Amygdala (tissue), 56 donors: ENCODE results near the gene TMEM119.
A peak's percentile ranks its signal among the peaks of the same experiment; 100 is the strongest.
"Not testable (repeated sequence)": the region's sequence is repeated elsewhere in the genome, so short reads cannot be mapped to it uniquely, and the experiment has no call there.

Experiments
- DNase-seq, 56 donors: peaks; one replicate each; lab custom pipeline; 2025; lab: John Stamatoyannopoulos, UW

Gene TMEM119

DNA sequence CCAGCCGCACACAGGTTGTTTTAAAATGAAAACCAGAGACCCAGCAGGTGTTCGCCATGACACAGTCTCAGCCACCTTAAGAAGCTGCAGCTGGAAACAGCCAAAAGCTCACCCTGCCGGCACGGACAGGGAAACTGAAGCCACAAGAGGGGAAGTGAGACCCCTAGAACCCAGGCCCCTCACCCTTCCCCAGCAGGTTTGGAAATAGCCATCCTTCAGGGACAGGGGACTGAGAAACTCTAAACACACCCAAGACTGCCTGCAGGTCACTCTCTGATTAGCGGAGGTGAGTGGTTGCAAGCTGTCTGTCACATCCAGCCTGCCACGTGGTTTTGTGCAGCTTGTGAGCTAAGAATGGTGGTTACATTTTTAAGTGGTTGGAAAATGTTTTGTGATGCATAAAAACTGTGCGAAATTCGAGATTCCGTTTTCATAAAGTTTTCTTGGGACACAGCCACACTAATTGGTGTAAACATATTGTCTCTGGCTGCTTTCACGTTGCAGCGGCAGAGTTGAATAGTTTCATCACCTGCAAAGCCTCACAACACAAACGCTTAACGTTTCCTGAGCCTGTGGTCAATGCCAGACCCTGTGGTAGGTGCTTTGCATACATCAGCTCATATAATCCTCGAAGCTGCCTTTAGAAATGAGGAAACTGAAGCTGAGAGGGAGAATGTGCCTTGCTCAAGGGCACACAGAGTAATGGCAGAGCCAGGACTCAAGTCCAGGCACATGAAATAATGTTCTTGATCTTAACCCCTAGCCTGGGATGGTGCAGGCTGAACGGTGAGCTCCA lies 37.5 kb upstream of the TMEM119 start:
- no peak for DNase-seq

DNA sequence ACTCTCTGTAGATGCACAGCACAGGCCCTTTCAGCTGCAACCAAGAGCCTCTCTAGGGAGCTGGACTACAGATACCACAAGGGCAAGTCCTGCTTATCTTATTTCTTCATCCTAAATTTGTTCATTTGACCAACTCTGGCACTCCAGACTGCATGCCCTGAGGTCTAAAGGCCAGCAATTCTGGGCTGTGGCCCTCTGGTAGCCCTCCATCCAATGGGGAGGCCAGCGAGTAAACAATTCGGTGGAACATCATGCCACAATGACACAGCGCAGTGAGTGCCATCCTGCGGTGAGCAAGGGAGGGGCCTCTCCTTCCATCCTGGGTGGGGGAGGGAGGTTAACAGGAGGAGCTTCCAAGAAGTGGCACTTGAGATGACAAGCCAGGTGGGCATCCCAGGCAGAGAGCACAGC lies 36.5 kb upstream of the TMEM119 start:
- no peak for DNase-seq

DNA sequence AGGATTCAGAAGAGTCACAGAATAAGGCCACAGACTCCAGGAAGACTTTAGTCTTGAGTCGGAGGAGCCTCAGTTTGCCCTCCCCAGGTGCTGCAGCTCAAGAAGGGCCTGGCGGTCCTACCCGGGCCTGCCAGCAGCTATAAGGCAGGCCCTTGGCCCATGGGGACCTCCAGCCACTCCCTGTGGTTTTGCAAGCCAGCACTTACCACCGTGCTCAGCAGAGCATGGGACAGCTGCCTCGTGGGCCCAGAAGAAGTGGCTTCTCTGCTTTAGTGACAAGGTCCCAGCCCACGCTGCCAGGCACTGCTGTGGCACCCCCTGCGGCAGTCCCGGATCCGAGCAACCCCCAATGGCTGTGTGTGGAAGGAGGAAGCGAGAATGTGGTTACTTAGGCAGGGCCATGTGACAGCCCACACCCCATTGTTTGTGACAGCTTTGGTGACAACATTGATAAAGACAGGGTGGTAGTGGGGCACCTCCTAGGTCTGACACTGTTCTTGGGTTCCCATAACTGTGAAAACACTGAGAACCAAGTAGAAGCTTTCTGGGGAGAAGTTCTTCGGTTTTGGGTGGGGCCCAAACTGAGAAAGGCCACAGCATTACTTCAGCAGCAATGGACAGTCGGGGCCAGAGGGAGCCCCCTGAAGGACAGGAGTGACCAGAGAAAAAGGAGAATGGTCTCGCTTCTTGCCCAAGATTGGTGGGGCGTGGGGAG lies 35.8 kb upstream of the TMEM119 start, which contains the start of gene SELPLG:
TSS of gene SELPLG (minus strand) at position 361 of the 715 bp plus-strand sequence. CDS start 9,587 bp downstream, outside the sequence.
- peak in 24 of 56 donors; percentile 10 to 70 (median 37) for DNase-seq

DNA sequence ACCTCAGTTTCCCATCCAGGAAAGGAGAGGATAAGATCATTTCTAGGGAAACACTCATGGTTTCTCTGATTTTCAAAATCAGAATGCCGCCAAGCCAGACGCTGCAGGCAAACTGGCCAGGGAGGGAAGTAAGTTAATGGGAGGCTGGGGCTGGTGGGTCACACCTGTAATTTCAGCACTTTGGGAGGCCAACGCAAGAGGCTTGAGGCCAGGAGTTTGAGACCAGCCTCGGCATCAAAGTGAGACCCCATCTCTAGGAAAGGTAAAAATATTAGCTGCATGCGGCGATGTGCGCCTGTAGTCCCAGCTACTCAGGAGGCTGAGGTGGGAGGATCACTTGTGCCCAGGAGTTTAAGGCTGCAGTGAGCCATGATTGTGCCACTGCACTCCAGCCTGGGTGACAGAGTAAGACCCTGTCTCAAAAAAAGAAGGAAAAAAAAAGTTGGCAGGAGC lies 35.2 kb upstream of the TMEM119 start:
- no peak for DNase-seq

DNA sequence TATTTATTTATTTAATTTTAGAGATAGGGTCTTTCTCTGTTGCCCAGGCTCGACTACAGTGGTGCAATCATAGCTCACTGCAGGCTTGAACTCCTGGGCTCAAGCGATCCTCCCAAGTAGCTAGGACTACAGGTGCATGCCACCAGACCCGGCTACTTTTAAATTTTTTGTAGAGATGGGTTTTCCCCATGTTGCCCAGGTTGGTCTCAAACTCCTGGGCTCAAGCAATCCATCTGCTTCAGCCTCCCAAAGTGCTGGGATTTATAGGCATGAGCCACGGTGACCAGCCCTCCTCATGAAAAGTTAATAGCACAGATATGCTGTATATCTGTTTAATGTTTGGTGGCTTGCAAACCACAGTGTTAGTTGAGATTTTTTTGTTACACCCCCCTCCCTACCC lies 33.4 kb upstream of the TMEM119 start:
- DNase-seq = not testable (repeated sequence)

DNA sequence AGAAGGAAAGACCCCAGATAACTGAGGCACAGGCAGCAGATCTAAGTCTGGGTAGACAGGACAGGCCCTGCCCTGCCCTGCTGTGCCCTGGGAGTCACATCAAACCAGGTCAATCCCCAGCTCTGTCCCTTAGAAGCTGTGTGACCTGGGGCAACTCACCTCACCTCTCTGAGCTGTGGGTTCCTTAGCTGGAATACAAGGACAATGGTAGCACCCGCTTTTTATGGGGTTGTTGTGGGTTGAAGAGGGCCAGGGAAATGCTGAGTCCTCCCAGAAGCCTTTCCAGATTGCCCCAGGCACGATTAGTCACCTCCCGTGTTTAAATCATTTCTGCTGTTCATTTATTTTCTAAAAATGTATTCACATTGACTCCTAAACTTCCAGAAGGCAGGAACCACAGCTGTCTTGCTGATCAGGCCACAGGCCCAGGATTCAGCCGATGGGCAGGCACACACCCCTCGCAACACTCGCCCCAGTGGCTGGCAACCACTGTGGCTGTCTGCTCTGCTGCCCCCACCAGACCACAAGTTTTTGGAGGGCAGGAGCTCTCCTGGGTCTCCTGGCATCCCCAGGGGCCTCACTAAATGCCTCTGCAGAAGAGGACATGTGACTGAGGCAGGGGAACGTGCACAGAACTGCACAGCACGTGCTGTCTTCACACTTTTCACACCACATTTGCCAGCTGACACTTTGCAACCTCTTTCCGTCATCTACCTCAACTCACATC lies 32.8 kb upstream of the TMEM119 start:
- no peak for DNase-seq

DNA sequence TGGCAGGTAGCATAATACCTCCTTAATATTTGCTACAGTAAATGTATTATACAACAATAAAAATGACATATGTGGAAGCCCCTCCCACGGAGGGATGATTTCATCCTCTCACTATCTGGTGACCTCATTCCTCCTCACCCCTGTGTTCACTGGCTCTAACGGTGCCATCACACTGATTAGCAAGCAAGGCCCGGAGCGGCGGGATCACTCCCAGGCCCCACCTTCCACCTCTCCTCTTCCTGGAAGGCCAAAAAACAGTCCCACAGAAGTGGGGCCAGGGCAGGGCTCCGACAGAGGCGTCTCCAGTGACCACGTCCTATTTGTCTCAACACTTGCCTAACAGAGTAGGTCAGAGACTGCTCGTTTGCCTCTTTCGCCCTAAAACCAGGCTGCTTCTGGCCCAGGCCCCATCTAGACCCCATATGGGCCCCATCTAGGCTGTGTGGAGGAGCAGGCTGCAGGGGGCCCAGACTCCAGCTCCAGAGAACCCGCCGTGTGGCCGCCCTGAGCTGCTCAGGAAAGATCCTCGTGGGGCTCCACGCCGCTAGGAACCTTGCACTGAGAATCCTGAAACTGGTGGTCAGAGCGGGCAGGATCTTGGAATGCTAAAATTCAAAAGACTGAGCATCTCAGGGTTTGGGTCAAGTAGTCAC lies 32.1 kb upstream of the TMEM119 start:
- DNase-seq = no peak

DNA sequence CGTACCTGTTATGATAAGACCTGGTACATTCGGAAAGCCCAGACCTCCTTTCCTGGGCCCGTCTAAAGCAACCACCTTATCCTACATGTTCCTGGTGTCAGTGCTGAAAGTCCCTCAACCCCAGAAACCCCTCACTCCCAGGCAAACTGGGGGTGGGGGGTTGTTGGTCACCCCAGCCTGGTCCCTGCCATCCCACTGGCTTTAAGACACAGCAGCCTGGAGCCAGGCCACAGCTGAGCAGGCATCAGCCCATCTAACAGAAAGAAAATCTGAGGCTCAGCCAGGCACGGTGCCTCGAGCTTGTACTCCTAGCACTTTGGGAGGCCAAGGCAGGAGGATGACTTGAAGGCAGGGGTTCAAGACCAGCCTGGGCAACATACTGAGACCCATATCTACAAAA lies 31.3 kb upstream of the TMEM119 start:
- DNase-seq = no peak

DNA sequence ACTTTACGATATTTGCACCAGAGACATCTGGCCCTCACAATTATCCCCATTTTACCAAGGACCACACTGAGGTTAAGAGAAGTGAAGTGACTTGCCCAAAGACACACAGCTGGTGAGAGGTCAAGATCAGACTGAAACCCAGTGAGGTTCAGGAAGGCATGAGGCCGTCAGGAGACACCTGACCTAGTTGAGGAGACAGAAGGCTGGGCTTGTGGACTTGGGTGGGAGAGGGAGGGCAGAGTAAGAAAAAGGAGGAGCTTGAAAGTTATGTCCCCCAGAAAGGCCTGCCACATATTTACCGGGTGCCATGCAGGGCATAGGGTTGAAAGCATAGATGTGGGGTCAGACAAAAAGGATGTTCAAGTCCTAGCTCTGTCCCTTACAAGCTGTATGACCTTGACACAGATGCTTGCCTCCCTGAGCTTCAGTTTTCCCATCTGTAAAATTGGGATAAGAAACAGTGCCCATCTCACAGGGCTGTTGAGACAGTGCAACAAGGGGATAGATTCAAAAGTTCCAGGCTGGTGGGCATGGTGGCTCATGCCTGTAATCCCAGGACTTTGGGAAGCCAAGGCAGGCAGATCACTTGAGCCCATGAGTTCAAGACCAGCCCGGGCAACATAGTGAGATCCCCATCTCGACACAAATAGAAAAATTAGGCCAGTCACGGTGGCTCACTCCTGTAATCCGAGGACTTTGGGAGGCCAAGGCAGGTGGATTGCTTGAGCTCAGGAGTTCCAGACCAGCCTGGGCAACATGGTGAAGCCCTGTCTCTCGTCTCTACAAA lies 29.4 kb upstream of the TMEM119 start:
- no peak for DNase-seq

DNA sequence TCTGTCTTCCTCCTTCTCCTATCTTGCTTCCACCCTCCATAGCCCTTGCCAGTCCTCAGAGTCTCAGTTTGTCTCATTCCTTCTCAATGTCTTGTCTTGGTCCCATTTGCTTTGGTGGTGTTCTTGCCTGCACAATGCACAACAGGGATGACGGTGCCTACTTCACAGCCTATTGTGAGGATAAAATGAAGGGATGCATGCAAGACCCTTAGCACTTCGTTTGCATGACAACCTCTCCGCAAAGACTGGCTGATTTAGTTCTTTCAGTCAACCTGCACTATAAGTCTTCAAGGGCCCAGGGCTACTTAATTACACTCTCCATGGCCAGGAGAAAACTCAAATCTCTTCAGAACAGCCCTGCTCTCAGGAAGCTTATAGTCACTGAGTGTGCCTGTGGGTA lies 27.3 kb upstream of the TMEM119 start:
- no peak for DNase-seq

DNA sequence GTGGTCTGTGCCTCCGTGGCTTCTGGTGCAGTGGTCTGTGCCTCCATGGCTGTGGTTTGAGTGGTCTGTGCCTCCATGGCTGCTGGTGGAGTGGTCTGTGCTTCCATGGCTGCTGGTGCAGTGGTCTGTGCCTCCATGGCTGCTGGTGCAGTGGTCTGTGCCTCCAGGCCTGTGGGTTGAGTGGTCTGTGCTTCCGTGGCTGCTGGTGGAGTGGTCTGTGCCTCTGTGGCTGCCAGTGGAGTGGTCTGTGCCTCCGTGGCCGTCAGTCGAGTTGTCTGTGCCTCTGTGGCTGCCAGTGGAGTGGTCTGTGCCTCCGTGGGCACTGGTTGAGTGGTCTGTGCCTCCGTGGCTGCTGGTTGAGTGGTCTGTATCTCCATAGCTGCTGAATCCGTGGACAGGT lies 25.7 kb upstream of the TMEM119 start:
- DNase-seq = no peak

DNA sequence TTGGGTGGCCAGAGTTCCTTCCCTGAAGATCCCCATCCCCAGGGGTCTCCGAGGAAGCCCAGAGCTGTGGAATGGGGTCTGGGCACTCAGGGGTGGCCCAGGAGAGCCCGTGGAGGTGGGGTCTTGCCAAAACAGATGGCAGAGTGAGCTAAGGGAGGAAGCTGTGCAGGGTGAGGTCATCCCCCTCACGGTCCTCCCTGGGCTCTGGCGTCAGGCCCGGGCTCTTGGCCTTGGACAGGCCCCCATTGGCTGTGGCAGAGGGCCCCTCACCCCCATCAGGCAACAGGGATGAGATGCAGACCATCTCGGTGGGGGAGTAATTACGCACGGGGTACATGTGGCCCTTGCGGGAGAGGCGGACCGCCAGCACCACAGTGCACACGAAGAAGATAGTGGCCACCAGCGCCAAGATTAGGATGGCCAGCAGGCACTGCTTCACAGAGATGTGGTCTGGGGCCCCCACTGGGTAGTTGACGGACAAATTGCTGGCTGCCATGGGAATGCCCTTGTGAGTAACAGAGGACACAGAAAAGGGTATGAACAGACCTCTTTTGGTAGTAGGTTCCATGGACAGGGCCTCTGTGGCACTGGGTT lies 25.1 kb upstream of the TMEM119 start:
- no peak for DNase-seq

DNA sequence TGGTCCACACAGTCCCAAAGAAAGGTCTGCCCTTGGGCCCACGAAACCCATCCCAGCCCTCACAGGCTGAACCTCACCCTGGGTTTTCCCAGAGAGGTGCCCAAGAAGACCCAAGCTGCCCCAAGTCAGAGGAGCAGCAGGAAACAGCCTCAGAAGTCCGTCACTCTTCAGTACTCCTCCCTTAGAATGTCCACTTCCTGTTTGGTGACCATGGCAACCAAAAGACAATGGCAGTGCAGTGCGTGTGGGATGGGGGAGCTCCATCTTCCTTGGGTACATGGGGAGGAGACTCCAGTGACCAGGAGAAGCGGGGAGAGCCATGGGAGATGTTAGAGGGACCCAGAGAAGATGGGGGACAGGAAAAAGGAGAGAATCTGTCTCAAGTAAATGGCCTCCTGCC lies 24.5 kb upstream of the TMEM119 start:
- DNase-seq = no peak

DNA sequence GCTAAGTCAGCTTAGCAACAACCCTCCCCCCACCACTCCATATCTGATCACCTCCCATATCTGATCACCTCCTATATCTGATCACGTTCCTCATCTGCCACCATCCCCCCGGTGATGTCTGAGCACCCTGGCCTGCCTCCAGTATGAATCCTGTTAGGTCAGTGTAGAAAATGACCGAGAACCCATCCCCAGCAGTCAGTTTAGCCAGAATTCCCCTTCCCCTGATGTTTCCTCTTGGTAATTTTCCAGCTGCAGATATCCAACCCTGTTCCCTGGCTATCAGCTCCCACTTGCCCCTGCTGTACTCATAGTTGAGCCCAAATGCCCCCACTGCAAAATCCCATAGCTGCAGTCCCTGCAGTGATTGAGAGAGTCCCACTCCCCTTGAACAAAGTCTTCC lies 23.3 kb upstream of the TMEM119 start:
- no peak for DNase-seq

DNA sequence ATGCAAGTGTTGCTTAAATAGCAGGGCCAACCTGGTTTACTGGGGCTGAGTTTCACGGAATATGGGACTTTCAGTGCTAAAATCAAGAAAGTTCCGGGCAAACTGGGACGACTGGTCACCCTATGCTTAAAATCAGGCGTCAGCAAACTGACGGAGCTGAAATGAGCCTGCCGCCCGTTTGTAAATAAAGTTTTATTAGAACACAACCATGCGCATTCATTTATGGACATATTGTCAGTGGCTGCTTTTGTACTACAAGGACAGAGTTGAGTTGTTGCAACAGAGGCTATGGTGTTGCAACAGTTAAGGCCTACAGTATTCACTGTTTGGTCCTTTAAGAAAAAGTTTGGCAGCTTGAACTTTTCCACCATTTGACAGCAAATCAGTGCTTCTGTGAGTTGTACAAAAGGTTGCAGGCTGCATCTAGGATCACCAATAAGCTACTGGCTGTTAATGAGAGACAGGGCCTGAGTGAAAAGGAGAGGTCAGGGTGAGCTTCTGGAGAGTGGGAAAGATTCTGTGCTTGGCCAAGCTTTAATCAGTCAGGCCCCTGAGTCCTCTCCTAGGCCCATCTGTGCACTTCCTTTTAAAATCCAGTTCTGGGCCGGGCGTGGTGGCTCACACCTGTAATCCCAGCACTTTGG lies 22.5 kb upstream of the TMEM119 start:
- no peak for DNase-seq

DNA sequence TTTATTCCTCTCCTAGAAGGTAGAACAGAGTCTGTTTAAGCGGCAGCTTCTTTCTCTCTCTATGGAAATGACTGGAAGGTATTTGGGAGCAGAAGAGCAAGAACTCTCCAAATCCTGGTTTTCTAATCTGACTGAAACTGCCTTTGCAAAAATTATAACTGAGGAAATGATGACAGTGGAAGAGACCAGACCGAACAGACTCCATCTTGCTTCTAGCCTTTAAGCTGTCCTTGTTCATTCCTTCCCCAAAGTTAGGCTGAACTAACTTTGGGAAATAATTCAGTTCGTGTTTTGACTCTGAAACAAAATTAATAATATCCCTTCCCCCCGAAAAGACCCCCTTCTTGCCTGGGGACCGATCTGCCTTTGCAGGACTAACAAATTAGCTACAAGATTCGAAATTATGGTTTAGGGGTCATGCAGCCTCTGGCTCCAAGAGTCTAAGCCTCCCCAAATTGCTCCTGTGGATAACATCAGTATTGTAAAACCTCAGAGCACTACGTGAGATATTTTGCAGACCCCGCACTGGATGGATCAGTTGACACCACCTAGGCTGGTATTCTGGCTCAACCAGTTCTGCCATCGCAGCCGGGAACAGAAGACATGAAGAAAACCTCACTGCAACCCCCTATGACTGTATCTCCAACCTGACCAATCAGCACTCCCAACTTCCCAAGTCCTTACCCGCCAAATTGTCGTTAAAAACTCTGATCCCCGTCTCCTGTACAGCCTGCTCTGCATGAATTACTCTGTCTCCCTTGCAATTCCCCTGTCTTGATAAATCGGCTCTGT lies 21.7 kb upstream of the TMEM119 start:
- no peak for DNase-seq

DNA sequence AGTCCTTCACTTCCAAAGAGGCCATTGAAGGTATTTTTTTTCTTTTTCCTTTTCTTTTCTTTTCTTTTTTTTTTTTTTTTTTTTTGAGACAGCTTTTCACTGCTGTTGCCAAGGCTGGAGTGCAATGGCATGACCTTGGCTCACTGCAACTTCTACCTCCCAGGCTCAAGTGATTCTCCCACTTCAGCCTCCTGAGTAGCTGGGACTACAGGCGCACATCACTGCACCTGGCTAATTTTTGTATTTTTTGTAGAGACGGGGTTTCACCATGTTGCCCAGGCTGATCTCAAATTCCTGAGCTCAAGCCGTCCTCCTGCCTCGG lies 21.0 kb upstream of the TMEM119 start:
- not testable (repeated sequence) for DNase-seq
